ENCODE measurements around the gene METTL25. TPM values are rescaled to one million over a fixed set of nuclear protein-coding genes. Genes with fewer than 3 reads are reported as not detected.

The METTL25 gene
- polyA plus RNA-seq, 2 of the 4 experiments (the other 2 are of a cell fraction), result 3.8 to 6.3 TPM

DNA sequence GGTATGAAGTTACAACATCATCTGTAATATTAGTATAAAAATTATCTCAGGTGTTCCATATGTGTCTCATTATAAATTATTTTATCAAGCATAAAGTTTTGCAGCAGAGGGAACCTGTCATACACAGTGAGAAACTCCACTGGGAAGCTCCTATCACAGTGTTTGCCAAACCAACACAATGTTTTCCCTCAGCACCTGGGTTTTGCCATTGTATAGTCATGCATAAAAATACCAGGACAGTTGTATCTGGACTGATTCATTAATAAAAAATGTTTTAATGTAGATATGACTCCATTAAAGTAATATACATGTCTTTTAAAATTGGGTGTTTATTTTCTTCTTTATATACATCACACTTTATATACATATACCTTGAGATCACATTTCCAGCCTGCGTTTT is 56.6 kb downstream of the METTL25 start:
- FAIRE-seq, result no peak
- ATAC-seq, result no peak
- Histone ChIP-seq H3K4me3 (no peak overlapping the region), H3K27ac (no peak overlapping the region), H3K9me3 (no peaks in the 10 kb centered on the region), H3K4me2 (no peak overlapping the region), H3K4me1 (no peaks in the 10 kb centered on the region)
- no peak for TF ChIP-seq MAZ (IDR thresholded peaks at IDR 0.05; ENCODE audit: borderline replicate concordance, low read depth, low read length)
- TF ChIP-seq SMC3 (IDR thresholded peaks at IDR 0.05), result no peak
- TF ChIP-seq SREBF2 (IDR thresholded peaks at IDR 0.05), result no peak
- no peak for TF ChIP-seq RNF2 (IDR thresholded peaks at IDR 0.05; ENCODE audit: borderline replicate concordance, low read depth)
- no peak for TF ChIP-seq FOXS1 (CRISPR knock-in tag; IDR thresholded peaks at IDR 0.05)
- no peak for TF ChIP-seq CEBPB (IDR thresholded peaks at IDR 0.05)
- TF ChIP-seq CHD2 (IDR thresholded peaks at IDR 0.05; ENCODE audit: low read length, partially characterized antibody), result no peak
- TF ChIP-seq USF2 (IDR thresholded peaks at IDR 0.05), result no peak
- no peak for TF ChIP-seq BHLHE40 (IDR thresholded peaks at IDR 0.05; ENCODE audit: low read depth, low read length)
- no peak for TF ChIP-seq RFX5 (IDR thresholded peaks at IDR 0.05)
- no peak for TF ChIP-seq RCOR1 (IDR thresholded peaks at IDR 0.05; ENCODE audit: low read depth, low read length)
- TF ChIP-seq, protein P1, sequence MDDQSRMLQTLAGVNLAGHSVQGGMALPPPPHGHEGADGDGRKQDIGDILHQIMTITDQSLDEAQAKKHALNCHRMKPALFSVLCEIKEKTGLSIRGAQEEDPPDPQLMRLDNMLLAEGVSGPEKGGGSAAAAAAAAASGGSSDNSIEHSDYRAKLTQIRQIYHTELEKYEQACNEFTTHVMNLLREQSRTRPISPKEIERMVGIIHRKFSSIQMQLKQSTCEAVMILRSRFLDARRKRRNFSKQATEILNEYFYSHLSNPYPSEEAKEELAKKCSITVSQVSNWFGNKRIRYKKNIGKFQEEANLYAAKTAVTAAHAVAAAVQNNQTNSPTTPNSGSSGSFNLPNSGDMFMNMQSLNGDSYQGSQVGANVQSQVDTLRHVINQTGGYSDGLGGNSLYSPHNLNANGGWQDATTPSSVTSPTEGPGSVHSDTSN (IDR thresholded peaks at IDR 0.05), result no peak
- TF ChIP-seq PHF8 (IDR thresholded peaks at IDR 0.05; ENCODE audit: borderline replicate concordance, low read depth), result no peak
- no peak for TF ChIP-seq FOSL2 (IDR thresholded peaks at IDR 0.05)
- no peak for TF ChIP-seq FOSL2 (CRISPR knock-in tag; IDR thresholded peaks at IDR 0.05)
- TF ChIP-seq, protein P2, sequence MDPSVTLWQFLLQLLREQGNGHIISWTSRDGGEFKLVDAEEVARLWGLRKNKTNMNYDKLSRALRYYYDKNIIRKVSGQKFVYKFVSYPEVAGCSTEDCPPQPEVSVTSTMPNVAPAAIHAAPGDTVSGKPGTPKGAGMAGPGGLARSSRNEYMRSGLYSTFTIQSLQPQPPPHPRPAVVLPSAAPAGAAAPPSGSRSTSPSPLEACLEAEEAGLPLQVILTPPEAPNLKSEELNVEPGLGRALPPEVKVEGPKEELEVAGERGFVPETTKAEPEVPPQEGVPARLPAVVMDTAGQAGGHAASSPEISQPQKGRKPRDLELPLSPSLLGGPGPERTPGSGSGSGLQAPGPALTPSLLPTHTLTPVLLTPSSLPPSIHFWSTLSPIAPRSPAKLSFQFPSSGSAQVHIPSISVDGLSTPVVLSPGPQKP (IDR thresholded peaks at IDR 0.05; ENCODE audit: low read depth, low read length), result no peak
- no peak for TF ChIP-seq RARB (CRISPR knock-in tag; IDR thresholded peaks at IDR 0.05)
- ChIA-PET POLR2A (no interaction called here), CTCF (no interaction called here)
- WGBS (ENCODE audit: missing lambda C conversion rate), result 69% methylated on average over 1 of the region's 1 CpG
- DNase-seq (ENCODE audit: low read depth in 1 of 2, low spot score in 1 of 2), result no peak

DNA sequence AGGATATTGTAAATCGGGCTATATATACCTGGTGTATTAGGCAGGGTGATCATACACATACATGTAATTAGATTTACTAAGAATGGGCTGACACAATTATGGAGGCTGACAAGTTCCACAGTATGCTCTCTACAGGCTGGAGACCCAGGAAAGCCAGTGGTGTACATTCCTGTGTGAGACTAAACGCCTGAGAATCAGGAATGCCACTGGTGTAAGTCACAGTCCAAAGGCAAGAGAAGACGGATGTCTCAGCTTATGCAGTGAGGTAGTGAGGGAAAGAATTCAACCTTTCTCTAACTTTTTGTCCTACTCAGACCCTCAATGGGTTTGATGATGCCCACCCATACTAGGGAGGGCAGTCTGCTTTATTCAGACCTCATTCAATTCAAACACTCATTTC is 57.1 kb downstream of the METTL25 start:
- ChIA-PET CTCF (no interaction called here), POLR2A (no interaction called here)
- ATAC-seq (peak in 1 of 2 experiments; percentile 66; a peak in 3 of 6 replicates), FAIRE-seq (no peak), DNase-seq (ENCODE audit: low read depth in 1 of 2, low spot score in 1 of 2) (peak in 1 of 2 experiments; percentile 4)
- H3K9me3 ChIP-seq, result no peaks in the 10 kb centered on the region
- no peak overlapping the region for H3K4me2 ChIP-seq
- no peak overlapping the region for H3K4me3 ChIP-seq
- H3K27ac ChIP-seq, result no peak overlapping the region
- no peak for TF ChIP-seq RNF2 (IDR thresholded peaks at IDR 0.05; ENCODE audit: borderline replicate concordance, low read depth)
- TF ChIP-seq NPAS2 (CRISPR knock-in tag; IDR thresholded peaks at IDR 0.05; ENCODE audit: borderline replicate concordance), result no peak
- TF ChIP-seq POLR2A (IDR thresholded peaks at IDR 0.05; ENCODE audit: low read length), result no peak
- H3K4me1 ChIP-seq, result no peaks in the 10 kb centered on the region
- WGBS (ENCODE audit: missing lambda C conversion rate), result 62% methylated on average over 3 of the region's 3 CpGs

GRCh38 chr12:82425241-82425640 is 66.9 kb downstream of the METTL25 start:
- ChIA-PET POLR2A (no interaction called here), CTCF (interaction anchor here (0.6 to 1.1 kb wide), 2 partner anchors 47 to 49 kb away, joined by 3 to 4 read pairs; no protein-coding TSS in a partner anchor)
- H3K4me3 ChIP-seq, result no peak overlapping the region
- TF ChIP-seq KDM5A (IDR thresholded peaks at IDR 0.05) (no peak), ZC3H11A (IDR thresholded peaks at IDR 0.05) (no peak), MAFK (IDR thresholded peaks at IDR 0.05; ENCODE audit: partially characterized antibody) (peak; percentile 92)
- no peak overlapping the region for H3K4me2 ChIP-seq
- DNase-seq (ENCODE audit: low read depth in 1 of 2, low spot score in 1 of 2) (no peak), ATAC-seq (no peak), FAIRE-seq (no peak)
- 81% methylated on average over 2 of the region's 2 CpGs for WGBS (ENCODE audit: missing lambda C conversion rate)
- no peaks in the 10 kb centered on the region for H3K9me3 ChIP-seq
- no peaks in the 10 kb centered on the region for H3K4me1 ChIP-seq
- no peak overlapping the region for H3K27ac ChIP-seq

Measured in A549 (cell line).